K562 (cell line): ENCODE results near the gene EFHB. TPM values are rescaled to one million over a fixed set of nuclear protein-coding genes. Genes with fewer than 3 reads are reported as not detected.

ENCODE experiments used
- BRD4 ChIP-seq: fragments of 200-600 bp; sonication (generic); IDR thresholded peaks from 2 replicates; pipeline ENCODE4 v1.6.1; 2017; ENCODE audit warnings: inconsistent platforms
- CBFA2T3 ChIP-seq: fragments of 450-650 bp; IDR thresholded peaks from 2 replicates; pipeline ENCODE4 v1.6.1; 2017
- CC2D1A ChIP-seq: fragments of 450-650 bp; IDR thresholded peaks from 2 replicates; pipeline ENCODE4 v1.6.1; 2017; ENCODE audit warnings: mild to moderate bottlenecking
- CCAR2 ChIP-seq: fragments of 200-400 bp; formaldehyde crosslinking; IDR thresholded peaks from 2 replicates; pipeline ENCODE4 v1.6.1; 2017; ENCODE audit warnings: mild to moderate bottlenecking, low read depth, low read length
- CUX1 ChIP-seq: fragments of 200-800 bp; sonication (Bioruptor generic); IDR thresholded peaks from 2 replicates; pipeline ENCODE4 v1.6.1; 2016; ENCODE audit warnings: missing genetic modification characterization, missing compliant biosample characterization
- ESRRA ChIP-seq: fragments of 450-650 bp; IDR thresholded peaks from 2 replicates; pipeline ENCODE4 v1.6.1; 2014; ENCODE audit warnings: low read depth, mild to moderate bottlenecking, moderate library complexity, borderline replicate concordance
- JUND ChIP-seq, 2 experiments: IDR thresholded peaks; 2 replicates in 1 of 2; 3 replicates in 1 of 2; pipeline ENCODE4 v1.6.1; 2011; ENCODE audit warnings: borderline replicate concordance in 2 of 2, low read depth in 2 of 2, low read length in 2 of 2, improper control_type of control experiment in 1 of 2, missing biosample characterization in 1 of 2, missing genetic modification characterization in 1 of 2, missing genetic modification reagents in 1 of 2
- REST ChIP-seq, 2 experiments: fragments of 450-650 bp; formaldehyde crosslinking in 1 of 2; IDR thresholded peaks; 2 replicates each; pipeline versions ENCODE4 v1.4.0 to v1.6.1; 2014 to 2020; ENCODE audit warnings: mild to moderate bottlenecking in 2 of 2, borderline replicate concordance in 1 of 2, low read depth in 1 of 2
- TEAD4 ChIP-seq, 2 experiments: sonication (generic) in 1 of 2; formaldehyde crosslinking in 1 of 2; IDR thresholded peaks; 2 replicates each; pipeline versions ENCODE4 v1.6.1 to v1.8.0; 2012 to 2022; ENCODE audit warnings: borderline replicate concordance in 1 of 2, inconsistent platforms in 1 of 2, low read length in 1 of 2, mild to moderate bottlenecking in 1 of 2, missing genetic modification reagents in 1 of 2
- ZNF395 ChIP-seq: fragments of 200-800 bp; sonication (Bioruptor generic); IDR thresholded peaks from 2 replicates; pipeline ENCODE4 v1.6.1; 2017; ENCODE audit warnings: missing genetic modification characterization, missing compliant biosample characterization
- ZNF644 ChIP-seq: fragments of 200-800 bp; sonication (Bioruptor generic); IDR thresholded peaks from 2 replicates; pipeline ENCODE4 v1.6.1; 2016; ENCODE audit warnings: low read depth, missing genetic modification characterization, missing compliant biosample characterization
- polyA plus RNA-seq, 8 experiments: library from polyadenylated mRNA; depleted of rRNA in 4 of 8; stranded (reverse) in 5 of 8; unstranded in 3 of 8; fragments of >200 nt; fragmentation: Nextera tagmentation in 2 of 8; fragmentation: Illumina TruSeq in 1 of 8; extraction: Ambion mirVana in 2 of 8; extraction: Trizol in 1 of 8; gene quantifications; 2 replicates each; pipeline versions ENCODE4 v1.2.1 to v1.2.3, GENCODE V29; 2011 to 2014; ENCODE audit warnings: inconsistent platforms in 1 of 8, missing spikeins in 1 of 8
- total RNA-seq, 7 experiments: library from RNA; depleted of rRNA in 6 of 7; stranded (reverse); fragments of >200 nt in 6 of 7; fragmentation: Illumina TruSeq in 2 of 7; extraction: Trizol in 2 of 7; gene quantifications; 2 replicates each; pipeline versions ENCODE4 v1.2.1 to v1.2.3, GENCODE V29; 2011 to 2021; ENCODE audit warnings: low replicate concordance in 1 of 7

The EFHB gene
- total and polyA plus RNA-seq, 9 of the 15 experiments (the other 6 are each of a cell fraction or from before 2014, with no cell fraction given): 1.5 to 4.0 (median 1.8) TPM

GRCh38 chr3:19931180-19931692 lies 2.8 kb downstream of the EFHB start (continued):
- TF ChIP-seq JUND (IDR thresholded peaks at IDR 0.05; ENCODE audit: borderline replicate concordance, low read depth, low read length) (peak; percentile 22; the same call in 1 of the 2 replicates), JUND (tag; IDR thresholded peaks at IDR 0.05; ENCODE audit: borderline replicate concordance, low read depth, low read length) (no peak; the same call in 2 of the 3 replicates), ZNF395 (CRISPR knock-in tag) (no peak), TEAD4 (IDR thresholded peaks at IDR 0.05; ENCODE audit: low read length) (peak; percentile 74; the same call in 1 of the 2 replicates), TEAD4 (CRISPR knock-in tag; IDR thresholded peaks at IDR 0.05; ENCODE audit: borderline replicate concordance) (no peak), CC2D1A (no peak), ZNF644 (0 out of 2 replicates have a peak, but pooled peaks have one; percentile 21), CBFA2T3 (0 out of 2 replicates have a peak, but pooled peaks have one; percentile 25), CCAR2 (no peak), BRD4 (0 out of 2 replicates have a peak, but pooled peaks have one; percentile 22), ESRRA (peak; percentile 21; the same call in 1 of the 2 replicates), CUX1 (CRISPR knock-in tag) (no peak), REST (IDR thresholded peaks at IDR 0.05; ENCODE audit: borderline replicate concordance) (peak; percentile 14; the same call in 1 of the 2 replicates), REST (CRISPR knock-in tag; IDR thresholded peaks at IDR 0.05; ENCODE audit: low read depth) (no peak)
